Astrocyte of the cerebellum (primary cell): Measurements from ENCODE around the gene ITPRIPL1.
A peak's percentile ranks its signal among the peaks of the same experiment; 100 is the strongest.

Experiments used
- DNase-seq: peaks from one replicate; pipeline ENCODE4 v3.0.0-alpha.2; 2011; ENCODE audit warnings: low read depth
- H3K4me3 ChIP-seq: 2 replicates; pipeline ENCODE4 v1.5.1; 2011; ENCODE audit warnings: mild to moderate bottlenecking, low read depth, low read length, moderate library complexity
- in situ Hi-C: cut with HindIII; loops from 2 replicates; pipeline ENCODE4 v1.10.0; 2017; ENCODE audit warnings: low sequenced_read_pairs
- TF ChIP-seq, protein P1 (sequence below): IDR thresholded peaks from 2 replicates; pipeline ENCODE4 v1.5.1; 2012; ENCODE audit warnings: low read length, low read depth, moderate library complexity, mild to moderate bottlenecking; ENCODE audit errors: missing control alignments

The ITPRIPL1 gene

DNA sequence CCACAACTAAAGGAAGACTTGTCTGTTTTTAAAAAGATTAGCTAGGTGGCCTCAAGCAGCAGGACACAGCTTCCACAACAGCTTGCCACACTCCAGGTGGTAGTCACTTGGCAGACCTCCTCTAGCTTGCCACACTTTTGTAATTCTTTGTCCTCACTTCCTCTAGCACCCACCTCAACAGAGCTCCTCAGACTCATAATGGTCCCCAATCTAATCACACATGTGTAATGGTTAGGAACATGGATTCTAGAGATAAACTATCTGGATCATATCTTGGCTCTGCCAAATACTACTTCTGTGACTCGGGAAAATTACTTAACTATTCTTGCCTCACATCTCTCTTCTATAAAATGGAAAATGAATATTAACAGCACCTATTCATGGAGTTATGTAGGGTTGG is 23.3 kb upstream of the ITPRIPL1 start:
- H3K4me3 ChIP-seq: no peak overlapping the region
- TF ChIP-seq, protein P1, sequence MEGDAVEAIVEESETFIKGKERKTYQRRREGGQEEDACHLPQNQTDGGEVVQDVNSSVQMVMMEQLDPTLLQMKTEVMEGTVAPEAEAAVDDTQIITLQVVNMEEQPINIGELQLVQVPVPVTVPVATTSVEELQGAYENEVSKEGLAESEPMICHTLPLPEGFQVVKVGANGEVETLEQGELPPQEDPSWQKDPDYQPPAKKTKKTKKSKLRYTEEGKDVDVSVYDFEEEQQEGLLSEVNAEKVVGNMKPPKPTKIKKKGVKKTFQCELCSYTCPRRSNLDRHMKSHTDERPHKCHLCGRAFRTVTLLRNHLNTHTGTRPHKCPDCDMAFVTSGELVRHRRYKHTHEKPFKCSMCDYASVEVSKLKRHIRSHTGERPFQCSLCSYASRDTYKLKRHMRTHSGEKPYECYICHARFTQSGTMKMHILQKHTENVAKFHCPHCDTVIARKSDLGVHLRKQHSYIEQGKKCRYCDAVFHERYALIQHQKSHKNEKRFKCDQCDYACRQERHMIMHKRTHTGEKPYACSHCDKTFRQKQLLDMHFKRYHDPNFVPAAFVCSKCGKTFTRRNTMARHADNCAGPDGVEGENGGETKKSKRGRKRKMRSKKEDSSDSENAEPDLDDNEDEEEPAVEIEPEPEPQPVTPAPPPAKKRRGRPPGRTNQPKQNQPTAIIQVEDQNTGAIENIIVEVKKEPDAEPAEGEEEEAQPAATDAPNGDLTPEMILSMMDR: no peak
- in situ Hi-C loops: no loop called here
- no peak for DNase-seq

DNA sequence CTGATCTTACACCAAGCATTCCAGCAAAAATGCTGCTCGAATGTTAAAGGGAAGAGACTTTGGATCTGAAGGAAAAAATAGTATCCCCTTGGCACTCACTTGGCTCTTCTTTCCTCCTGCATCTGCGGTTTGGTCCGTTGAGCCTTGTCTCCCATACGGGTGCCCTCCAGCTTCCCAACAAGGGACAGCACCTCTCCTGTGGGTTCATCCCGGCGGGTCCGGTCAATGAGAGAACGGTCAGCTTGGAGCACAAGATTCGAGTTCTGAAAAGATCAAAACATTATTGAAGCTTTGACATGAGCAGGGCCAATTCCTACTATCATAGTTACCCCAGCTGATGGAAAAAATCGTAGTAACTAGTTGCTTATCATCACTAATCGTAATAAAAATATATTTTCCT is 20.5 kb upstream of the ITPRIPL1 start:
- H3K4me3 ChIP-seq: peak overlapping the region; percentile 99
- DNase-seq: no peak
- TF ChIP-seq, protein P1: no peak
- in situ Hi-C loops: no loop called here

DNA sequence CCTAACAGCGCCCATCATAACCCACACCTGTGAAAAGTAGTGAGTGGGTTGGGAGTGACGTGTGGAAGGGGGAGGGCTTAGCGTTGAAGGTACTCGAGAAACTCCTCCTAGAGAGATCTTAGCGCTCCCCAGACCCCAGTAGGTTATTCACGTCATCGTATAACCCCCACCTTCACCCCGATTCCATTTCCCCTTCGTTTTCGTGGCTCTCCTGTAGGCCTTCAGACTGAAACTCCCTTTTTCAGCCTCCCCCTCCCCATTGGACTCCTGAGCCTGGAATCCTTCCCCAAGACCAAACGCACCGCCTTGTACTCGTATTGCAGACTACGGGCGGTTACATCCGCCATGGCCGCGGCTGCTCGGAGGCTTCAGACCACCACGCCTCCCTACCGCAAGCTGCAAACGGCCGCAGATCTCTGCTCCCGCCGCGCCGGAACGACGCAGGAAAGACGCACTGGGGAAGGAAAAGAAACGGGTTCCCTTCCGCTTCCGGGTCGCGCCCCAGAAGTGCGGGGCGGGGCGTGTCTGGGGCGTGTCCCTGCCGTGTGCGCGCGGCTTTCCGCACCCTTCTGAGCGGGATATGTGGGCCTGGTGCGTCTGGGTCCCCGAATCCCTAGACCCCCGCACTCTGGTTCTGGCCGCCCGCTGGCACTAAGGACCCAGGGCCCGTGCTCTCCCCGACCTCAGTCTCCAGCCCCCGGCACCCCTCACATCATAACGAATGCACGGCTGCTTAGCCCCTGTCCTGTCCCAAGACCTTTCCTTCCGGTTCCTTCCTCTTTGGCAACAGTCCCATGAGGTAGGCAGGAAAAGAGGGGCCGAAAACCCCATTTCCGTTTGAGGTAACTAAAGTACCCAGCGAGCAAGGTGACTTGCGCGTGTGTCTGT is 19.8 kb upstream of the ITPRIPL1 start, which contains the start of gene SNRNP200:
Gene SNRNP200, minus strand, starts transcription at position 456 of the 888 bp plus-strand sequence. Its CDS starts 109 bp downstream, at position 347.
- in situ Hi-C loops: no loop called here
- TF ChIP-seq, protein P1: no peak
- peak; percentile 27 for DNase-seq
- peak within 1 kb of the TSS; percentile 99 for H3K4me3 ChIP-seq

GRCh38 chr2:96305979-96306308 is 19.2 kb upstream of the ITPRIPL1 start:
- in situ Hi-C loops: no loop called here
- no peak for DNase-seq
- peak overlapping the region; percentile 99 for H3K4me3 ChIP-seq
- TF ChIP-seq, protein P1: no peak

- in situ Hi-C loops: no loop called here
- no peak for DNase-seq
- H3K4me3 ChIP-seq: peak overlapping the region; percentile 99
- TF ChIP-seq, protein P1: no peak
Measured at GRCh38 chr2:96306370-96306769, 18.7 kb upstream of the ITPRIPL1 start.

GRCh38 chr2:96308248-96308647 is 16.9 kb upstream of the ITPRIPL1 start:
- TF ChIP-seq, protein P1: no peak
- no peak overlapping the region for H3K4me3 ChIP-seq
- in situ Hi-C loops: no loop called here
- DNase-seq: no peak
